ENCODE results near the gene CDH8. TPM values are rescaled to one million over a fixed set of nuclear protein-coding genes. Genes with fewer than 3 reads are reported as not detected.
"Not testable (repeated sequence)": the region's sequence is repeated elsewhere in the genome, so short reads cannot be mapped to it uniquely, and the experiment has no call there.

The CDH8 gene
- total RNA-seq, 1 donor from 2014 or later, result not detected

DNA sequence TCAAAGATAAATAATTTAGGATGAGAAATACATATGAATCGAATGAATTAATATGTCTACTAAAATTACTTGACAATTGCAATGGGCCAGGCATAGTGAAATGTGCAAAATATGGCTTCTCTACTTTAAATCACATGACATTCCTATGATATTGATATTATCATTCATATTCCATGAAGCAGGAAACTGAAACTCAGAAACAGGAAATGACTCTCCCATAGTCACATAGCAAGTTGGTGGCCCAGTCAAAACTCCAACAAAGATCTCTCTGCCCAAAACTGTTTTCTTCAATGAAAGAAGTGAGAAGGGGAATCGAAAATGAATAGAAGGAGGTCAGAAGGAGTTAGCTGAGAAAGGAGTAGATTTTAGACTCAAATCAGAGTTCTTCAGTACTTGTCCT is 272.2 kb downstream of the CDH8 start:
- no peak for DNase-seq

DNA sequence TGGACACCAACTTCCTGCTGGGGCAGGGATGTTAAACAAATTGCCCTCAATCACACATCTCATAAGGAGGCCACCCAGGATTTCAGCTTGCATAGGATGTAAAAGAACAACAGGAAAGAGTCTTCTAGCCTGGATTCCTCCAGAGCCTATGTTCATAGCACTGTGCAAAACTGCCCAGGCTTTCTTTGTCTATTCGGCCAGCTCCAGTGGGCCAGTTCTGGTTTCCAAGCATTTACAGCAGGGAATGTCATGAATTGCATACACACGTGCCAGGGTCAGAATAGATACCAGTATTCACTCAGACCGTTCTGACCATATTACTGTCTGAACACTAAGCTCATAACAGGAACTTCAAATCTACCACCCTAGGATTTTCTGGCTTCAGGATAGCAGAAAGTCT is 273.2 kb downstream of the CDH8 start:
- DNase-seq, result no peak

- no peak for DNase-seq
Observed at GRCh38 chr16:61730997-61731396, 305.2 kb downstream of the CDH8 start.

DNA sequence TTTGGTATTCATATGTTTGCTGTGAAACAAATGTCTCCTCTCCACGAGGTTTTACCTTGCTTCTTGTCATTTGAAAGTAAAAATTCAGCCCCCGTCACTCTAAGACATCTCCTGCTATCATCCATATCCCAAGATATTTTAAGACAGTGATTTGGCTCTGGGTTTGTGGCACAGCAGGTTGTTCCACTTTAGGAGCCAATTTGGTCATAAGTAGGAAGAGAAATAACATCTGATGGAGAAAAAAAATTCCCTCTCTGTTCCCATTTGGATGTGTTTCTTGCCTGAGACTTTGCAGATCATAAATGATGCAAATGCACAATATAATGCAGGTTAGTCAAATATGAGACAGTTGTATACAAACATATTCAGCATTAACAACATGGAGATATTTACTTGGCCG is 309.5 kb downstream of the CDH8 start:
- no peak for DNase-seq

GRCh38 chr16:61726125-61726524 is 310.1 kb downstream of the CDH8 start:
- no peak for DNase-seq

DNA sequence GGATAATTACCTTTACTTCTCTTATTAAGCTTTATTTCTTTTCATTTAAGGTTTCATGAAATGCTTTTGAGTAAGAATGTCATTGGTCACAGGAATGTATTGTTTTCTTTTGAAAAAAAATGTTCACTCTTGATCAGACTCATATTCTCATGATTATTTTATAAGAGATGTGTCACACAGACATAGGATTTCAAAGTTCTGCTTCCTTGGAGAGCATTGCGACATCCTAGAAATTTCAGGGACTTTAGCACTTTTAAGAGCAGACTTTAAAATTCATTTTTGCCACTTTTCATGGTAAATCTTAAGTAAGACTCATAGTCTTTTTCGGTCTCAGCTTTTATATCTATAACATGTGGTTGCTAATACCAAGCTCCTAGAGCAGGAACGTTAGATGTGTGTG is 314.7 kb downstream of the CDH8 start:
- DNase-seq, result no peak

DNA sequence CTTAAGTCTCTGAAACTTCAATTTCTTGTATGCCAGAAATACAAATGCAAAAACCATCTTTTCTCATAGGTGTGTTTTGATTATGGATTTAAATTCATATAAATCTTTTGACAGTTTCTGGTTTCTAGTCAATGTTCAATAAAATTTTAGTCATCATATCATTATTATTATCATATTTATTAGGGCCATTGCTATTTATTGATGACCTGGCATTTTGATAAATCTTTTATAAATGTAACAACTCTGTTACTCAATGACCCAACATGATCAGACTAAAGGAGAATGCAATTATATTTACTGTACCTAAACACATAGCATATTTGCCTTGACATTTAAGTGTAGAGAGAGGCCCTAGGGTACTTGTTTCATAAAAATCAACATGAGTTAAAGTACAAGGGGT is 320.8 kb downstream of the CDH8 start:
- DNase-seq, result no peak

DNA sequence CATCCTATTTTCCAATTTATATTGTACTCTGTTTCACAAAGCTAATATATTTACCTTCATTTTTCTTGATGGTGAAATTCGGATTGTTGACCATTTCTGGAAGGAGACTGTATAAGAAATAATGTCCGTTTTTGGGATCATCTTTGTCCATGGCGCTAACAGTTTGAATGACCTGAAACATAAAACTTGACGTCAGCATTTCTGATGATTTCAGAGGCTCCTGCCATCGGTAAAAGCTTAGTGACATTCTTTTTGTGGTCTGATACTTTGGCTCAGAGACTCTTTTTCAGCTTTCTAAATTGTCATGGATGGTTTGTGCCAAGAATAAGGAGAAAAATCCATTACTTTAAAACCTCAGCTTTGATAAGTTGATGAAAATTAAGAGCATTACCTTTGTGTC is 322.5 kb downstream of the CDH8 start:
- no peak for DNase-seq

GRCh38 chr16:61699640-61700039 is 336.6 kb downstream of the CDH8 start:
- DNase-seq, result not testable (repeated sequence)

DNA sequence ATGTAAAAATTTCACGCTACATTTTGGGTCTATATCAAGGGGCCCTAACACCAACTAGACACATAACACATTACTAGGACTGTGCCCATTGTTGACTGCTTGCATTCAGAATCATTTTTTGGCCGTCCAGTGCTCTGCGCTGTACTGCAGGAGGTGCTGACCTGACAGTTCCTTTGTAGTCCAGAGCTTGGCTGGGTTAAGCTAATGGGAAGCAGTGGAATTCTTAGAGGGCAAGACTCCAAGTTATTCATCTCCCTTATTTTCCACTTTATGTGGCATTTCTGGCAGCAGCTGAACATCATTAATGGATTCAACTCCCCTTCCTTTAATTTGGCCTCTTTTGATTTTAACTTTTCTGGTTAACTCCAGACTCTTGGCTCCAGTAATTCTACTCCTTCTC is 351.7 kb downstream of the CDH8 start:
- DNase-seq, result no peak

DNA sequence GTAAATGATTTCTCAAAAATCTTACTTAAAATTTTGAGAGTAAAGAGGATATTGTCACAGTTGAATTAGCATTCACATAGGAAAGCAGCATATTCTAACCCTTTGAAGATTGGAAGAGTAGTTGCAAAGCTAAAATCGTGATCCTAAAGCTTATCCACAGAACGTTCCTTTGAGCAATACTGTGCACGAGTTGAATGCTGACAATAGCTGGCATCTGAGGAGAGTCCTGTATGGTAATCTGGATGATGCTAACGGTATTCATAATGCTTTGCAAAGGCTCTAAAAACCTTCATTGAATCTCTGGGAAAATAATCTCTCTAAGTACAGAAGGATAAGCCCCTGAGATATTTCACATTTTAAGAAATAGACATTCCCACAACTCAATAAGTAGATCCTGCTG is 354.6 kb downstream of the CDH8 start:
- no peak for DNase-seq

DNA sequence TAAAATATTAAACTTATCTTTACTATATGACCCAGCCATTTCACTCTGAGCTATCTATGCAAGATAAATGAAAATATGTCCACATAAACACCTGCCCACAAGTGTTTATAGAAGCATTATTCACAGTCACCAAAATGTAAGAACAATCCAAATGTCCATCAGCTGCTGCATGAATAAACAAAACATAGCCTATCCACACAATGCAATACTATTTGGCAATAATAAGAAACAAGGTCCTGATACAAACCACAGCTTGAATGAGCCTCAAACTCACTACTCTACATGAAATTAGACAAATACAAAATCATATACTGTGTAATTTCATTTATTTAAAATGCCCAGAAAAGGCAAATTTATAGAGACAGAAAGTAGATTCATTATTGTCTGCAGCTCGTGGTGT is 355.1 kb downstream of the CDH8 start:
- DNase-seq, result no peak

DNA sequence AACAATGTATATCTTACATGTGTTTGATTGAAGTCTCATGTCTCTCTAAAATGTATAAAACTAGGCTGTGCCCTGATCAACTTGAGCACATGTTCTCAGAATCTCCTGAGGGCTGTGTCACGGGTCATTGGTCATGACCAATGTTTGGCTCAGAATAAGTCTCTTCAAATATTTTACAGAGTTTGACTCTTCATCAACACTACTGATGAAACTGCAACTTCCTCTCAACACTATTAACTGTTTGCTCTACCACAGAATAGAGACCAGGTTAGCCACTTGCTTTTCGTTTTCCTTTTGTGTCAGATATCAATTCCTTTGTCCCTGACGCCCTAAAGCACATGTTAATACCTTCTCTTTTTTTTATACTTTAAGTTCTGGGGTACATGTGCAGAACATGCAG is 358.1 kb downstream of the CDH8 start:
- no peak for DNase-seq

DNA sequence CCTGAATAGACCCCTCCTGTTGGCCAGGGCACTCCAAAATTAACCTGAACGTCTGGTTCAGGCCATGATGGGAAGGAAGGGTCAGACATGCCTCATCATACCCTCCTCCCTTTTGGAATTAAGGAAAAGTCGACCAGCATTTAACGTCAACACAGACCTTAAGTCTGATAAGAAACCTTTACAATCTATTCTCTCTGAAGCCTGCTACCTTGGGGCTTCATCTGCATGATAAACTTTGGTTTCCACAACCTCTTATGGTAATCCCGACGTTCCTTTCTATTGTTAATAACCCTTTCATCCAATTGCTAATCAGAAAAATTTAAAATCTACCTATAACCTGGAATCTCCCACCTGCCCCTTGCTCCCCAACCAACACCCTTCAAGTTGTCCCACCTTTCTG is 358.5 kb downstream of the CDH8 start:
- no peak for DNase-seq

DNA sequence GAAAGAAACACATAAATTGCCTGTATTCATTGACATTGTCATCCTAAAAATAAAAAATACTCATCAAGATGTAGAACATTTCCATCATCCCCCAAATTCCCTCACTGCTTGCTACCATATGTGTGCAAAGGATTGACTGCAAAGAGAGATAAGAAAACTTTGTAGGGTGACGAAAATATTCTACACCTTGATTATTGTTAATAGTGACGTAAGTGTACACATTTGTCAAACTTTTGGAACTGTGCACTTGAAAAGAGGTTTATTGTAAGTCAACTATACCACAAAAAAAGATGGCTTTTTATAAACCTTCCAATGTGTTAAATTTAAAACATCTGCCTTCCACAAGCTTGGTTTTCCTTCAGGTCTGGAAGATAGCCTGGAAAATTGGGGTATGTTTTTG is 359.5 kb downstream of the CDH8 start:
- no peak for DNase-seq

DNA sequence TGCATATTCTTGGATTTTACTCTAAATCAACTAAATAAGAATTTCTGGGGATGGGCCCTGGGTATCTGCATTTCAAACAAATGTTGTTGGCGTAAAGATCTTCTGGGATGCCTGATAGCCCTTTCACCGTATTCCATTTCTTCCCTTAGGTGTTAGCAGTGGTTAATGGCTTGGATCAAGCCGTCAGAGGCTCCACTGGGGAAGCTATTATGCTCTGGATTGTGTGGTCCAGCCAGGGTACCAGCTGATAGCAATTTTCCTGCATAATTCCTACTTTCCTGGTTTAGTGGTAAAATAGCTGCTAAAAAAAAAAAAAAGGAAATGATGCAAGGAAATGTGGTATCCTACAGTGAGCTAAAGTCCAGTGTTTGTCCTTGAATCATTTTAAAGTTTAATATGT is 365.1 kb downstream of the CDH8 start:
- DNase-seq, result no peak

GRCh38 chr16:61665512-61665911 is 370.7 kb downstream of the CDH8 start:
- no peak for DNase-seq

GRCh38 chr16:61659936-61660335 is 376.3 kb downstream of the CDH8 start:
- no peak for DNase-seq

- DNase-seq, result no peak
Observed at GRCh38 chr16:61654962-61655361, 381.3 kb downstream of the CDH8 start.

- no peak for DNase-seq
Observed at GRCh38 chr16:61653544-61653943, 382.7 kb downstream of the CDH8 start.

- DNase-seq, result no peak
Observed at GRCh38 chr16:61645561-61645960, 390.7 kb downstream of the CDH8 start.

DNA sequence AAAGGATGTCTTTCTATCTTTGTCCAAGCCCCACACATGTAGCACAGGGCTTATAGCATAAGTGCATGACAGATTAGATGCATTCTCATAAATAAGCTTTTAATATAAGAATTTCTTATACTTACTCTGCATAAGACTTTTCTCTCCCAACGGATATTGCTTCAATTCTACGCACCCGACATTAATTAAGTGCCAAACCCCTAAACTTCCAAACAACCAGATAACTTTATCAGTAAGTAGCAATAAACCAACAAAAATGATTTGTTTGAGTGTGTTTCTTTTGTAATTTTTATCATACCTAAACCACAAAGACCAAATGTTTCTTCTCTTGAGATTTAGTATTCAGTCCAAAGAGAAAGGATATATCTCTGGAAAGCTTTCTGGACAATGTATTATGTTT is 391.5 kb downstream of the CDH8 start:
- no peak for DNase-seq

DNA sequence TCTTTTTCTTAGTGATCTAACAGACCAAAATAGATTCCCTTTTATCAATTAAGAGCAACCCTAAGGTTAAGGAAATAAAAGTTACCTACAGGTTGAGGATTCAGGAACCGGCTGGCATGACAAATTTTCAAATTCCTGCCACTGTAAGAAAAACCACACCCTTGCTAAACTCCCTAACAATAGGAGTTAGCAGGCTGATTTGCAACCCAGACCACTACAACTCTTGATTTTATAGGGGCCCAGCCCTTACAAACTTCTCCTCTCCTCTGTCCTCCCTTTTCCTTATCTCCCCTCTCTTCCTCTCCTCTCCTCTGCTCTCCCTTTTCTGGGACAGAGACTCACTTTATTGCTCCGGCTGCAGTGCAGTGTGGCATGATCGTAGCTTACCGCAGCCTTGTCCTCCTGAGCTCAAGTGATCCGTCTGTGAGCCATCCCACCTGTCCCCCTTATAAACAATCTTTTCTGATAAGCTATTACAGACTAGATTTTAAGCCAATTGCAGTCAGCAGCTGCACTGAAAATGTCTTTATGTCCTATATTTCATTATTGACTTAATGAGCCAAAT is 418.9 kb downstream of the CDH8 start:
- no peak for DNase-seq

- no peak for DNase-seq
Observed at GRCh38 chr16:61616088-61616487, 420.1 kb downstream of the CDH8 start.

GRCh38 chr16:61611847-61612491 is 424.3 kb downstream of the CDH8 start:
- DNase-seq, result no peak
